Transverse colon (tissue), 3 donors: ENCODE data around the gene PAX8.

Experiments used
- CTCF ChIP-seq, 5 experiments: fragments of 200-600 bp in 3 of 5; fragments of 450-650 bp in 2 of 5; sonication (generic) in 3 of 5; IDR thresholded peaks; 1 replicate in 2 of 5; 2 replicates in 3 of 5; pipeline ENCODE4 v1.5.1; 2016 to 2017; ENCODE audit warnings: antibody characterized with exemption in 5 of 5, inconsistent platforms in 3 of 5, mild to moderate bottlenecking in 2 of 5, moderate library complexity in 1 of 5
- POLR2A ChIP-seq: fragments of 450-650 bp; IDR thresholded peaks from one replicate; pipeline ENCODE4 v1.6.1; 2016; ENCODE audit warnings: antibody characterized with exemption, mild to moderate bottlenecking, moderate library complexity

DNA sequence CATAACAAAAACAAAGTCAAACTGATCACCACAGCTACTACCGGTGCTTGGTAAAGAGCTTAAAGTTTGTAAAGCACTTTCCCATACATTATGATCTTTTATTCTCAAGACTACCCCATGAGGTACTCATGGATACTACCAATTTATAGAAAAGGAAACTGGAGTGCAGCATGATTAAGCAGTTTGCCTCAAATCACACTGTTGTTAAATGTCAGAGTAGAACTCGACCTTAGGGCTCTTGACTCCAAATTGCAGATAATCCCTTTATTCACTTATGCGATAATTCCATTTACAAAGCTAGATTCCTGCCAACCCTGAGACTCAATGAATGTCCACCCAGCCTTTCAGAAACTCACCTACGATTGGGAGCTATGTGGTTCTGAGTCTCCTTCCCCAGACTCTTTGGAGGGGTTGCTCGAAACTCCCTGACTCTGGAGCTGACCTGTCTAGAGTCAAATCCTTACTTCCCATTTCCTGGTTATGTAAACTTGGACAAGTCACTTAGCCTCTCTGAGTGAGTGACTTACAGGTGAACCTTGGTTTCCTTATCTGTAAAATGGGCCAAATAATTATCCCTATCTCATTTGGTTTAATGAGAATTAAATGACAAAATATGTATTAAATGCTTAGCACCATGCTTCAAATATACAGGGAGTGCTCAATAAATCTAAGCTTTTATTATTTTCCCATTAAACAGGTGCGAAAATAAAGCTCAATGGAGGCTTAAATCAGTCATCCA, 57.6 kb downstream of the PAX8 start:
- TF ChIP-seq CTCF (IDR thresholded peaks at IDR 0.05): no peak
- no peak for TF ChIP-seq POLR2A
